GM18499 (cell line): Measurements from ENCODE around the gene REG1A.

Source experiments
- ATAC-seq: cut with Tn5 transposase; IDR thresholded peaks from one replicate; pipeline ENCODE4 v1.9.1; 2021; ENCODE audit warnings: moderate number of reproducible peaks; ENCODE audit not compliant: insufficient read depth, unreplicated experiment

REG1A gene

GRCh38 chr2:79124907-79125720, 4.8 kb downstream of the REG1A start:
- ATAC-seq, result no peak

GRCh38 chr2:79125721-79125985, 5.4 kb downstream of the REG1A start:
- no peak for ATAC-seq

- no peak for ATAC-seq
These were observed 8.1 kb downstream of the REG1A start for GRCh38 chr2:79128406-79128805.

GRCh38 chr2:79129260-79129659, 9.0 kb downstream of the REG1A start:
- ATAC-seq, result no peak

- no peak for ATAC-seq
These were observed 9.5 kb downstream of the REG1A start for GRCh38 chr2:79129804-79130203.

GRCh38 chr2:79131687-79132086, 11.4 kb downstream of the REG1A start:
- ATAC-seq, result no peak

GRCh38 chr2:79138385-79138784, 18.1 kb downstream of the REG1A start:
- no peak for ATAC-seq

GRCh38 chr2:79139423-79139822, 19.1 kb downstream of the REG1A start:
- ATAC-seq, result no peak

- ATAC-seq, result no peak
These were observed 35.7 kb downstream of the REG1A start for GRCh38 chr2:79155826-79156476.

- ATAC-seq, result no peak
These were observed 38.7 kb downstream of the REG1A start for GRCh38 chr2:79159030-79159429.

GRCh38 chr2:79159653-79160052, 39.4 kb downstream of the REG1A start, which contains the start of gene REG3A:
Gene REG3A (minus strand): TSS chr2:79159753. CDS start chr2:79159405, 348 bp downstream.
- ATAC-seq, result no peak

GRCh38 chr2:79162132-79162531, 41.8 kb downstream of the REG1A start:
- no peak for ATAC-seq

- no peak for ATAC-seq
These were observed 42.5 kb downstream of the REG1A start for GRCh38 chr2:79162801-79163200.

GRCh38 chr2:79171348-79171958, 51.2 kb downstream of the REG1A start:
- ATAC-seq, result no peak
